NCI-H2107 (cell line): Measurements from ENCODE around the gene COLQ.
"Not testable (repeated sequence)": the region's sequence is repeated elsewhere in the genome, so short reads cannot be mapped to it uniquely, and the experiment has no call there.

Experiments used
- DNase-seq: peaks from one replicate; lab custom pipeline; 2025; lab: John Stamatoyannopoulos, UW

Gene COLQ

DNA sequence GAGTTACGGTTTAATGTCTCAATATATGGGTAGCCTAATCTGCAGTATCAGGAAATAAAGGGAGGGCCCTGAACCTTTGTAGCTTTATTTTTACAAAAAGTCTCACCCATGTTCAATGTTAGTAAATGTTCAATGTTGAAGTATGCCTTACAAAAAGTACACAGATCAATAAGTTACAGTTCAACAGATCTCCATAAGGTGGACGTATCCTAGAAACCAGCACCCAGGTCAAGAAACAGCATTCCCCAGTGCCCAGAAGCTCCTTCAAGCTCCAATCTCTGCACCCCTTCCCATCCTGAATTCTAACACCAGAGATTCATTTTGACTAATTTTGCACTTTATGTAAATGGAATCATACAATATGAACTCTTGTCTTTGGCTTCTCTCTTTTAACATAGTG lies 31.3 kb downstream of the COLQ start:
- DNase-seq = no peak

DNA sequence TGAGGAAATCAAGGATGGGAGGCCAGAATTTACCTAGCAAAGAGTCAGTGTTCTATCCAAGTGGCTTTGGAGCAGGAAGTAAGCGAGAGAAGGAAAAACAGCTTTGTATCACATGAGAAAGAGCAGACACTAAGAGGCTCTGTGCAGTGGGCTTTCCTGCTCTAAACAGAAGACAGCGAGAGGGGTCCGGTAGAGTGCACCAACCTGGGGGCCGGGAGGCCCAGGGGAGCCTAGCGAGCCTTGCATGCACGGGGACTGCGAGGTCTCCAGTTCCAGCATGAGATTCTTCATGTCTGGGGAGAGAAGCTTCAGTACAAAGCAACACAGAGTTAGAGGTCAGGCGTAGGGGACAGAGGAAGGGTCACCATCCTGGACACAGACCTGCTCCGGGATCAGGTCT lies 33.5 kb downstream of the COLQ start:
- DNase-seq = no peak

DNA sequence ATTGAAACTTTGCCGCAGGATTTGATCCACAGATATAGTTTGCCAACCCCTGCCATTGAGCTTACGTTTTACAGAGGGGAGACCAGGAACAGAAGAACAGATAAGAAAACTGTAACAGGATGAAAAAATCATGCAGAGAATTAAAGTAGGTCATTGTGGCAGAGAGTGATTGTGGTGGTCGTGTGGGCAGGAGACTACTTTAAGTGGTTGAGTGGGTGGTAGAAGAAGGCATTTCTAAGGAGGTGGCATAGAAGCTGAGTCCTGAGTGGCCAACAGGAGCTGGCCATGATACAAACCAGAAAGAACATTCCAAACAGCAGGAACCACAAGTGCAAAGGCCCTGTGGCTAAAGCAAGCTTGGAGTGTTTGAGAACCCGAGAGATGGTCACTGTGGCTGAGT lies 34.5 kb downstream of the COLQ start:
- DNase-seq = no peak

DNA sequence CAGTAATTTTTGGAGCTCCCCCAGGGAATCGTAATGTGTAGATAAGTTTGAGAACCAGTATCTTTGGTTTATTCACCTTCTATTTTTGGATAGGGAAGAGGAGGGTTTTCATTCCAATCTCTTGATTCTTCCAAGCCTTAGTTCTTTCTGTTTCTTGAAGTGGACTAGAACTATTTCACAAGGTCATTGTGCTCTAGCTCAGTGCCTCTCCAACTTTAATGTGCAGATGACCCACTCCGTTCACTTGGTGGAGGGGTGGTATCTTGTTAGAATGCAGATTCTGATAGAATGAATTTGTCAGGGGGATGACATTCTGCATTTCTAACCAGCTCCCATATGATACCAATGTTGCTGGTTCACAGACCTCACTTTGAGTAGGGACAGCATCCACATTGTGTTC lies 35.5 kb downstream of the COLQ start:
- no peak for DNase-seq

DNA sequence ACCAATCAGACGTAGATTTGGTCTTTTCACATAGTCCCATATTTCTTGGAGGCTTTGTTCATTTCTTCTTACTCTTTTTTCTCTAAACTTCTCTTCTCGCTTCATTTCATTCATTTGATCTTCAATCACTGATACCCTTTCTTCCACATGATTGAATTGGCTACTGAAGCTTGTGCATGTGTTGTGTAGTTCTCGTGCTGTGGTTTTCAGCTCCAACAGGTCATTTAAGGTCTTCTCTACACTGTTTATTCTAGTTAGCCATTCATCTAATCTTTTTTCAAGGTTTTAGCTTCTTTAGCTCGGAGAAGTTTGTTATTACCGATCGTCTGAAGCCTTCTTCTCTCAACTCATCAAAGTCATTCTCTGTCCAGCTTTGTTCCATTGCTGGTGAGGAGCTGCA lies 37.0 kb downstream of the COLQ start:
- not testable (repeated sequence) for DNase-seq

DNA sequence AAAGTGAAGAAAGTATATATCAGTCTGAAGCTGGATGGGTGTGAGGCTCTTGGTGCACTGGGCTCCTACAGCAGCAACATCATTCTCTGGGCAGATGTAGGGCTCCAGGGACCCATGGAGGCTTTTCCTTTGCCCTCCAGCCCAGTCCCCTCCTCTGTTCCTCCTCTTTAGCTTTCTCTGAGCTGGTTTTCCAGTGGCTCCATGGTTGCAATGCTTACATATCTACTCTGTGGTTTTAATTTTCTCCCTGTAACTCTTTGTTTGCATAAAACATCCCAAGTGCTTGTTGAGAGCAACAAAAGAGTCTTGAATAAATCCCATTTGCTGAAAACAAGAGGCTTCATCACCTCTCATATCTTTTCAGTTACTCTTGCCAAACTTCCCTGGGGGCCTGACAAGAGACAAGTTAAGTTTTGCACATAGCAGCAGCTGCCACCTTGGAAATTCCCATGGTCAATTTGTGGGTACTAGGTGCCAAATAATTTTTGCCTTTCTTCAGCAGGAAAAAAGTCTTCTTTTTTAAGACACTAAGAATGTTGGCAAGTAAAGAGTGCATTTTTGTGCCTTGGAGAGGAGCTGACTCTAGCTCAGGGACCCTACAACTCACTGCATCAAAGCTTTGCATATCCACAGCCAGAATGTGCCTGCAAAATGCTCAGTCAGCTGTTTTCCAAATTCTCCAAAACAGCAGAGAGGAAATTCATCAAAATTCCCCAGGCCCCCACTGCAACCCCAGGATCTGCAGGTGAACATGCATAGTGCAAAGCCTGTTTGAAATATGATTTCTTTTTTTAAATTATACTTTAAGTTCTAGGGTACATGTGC lies 41.9 kb downstream of the COLQ start:
- no peak for DNase-seq

DNA sequence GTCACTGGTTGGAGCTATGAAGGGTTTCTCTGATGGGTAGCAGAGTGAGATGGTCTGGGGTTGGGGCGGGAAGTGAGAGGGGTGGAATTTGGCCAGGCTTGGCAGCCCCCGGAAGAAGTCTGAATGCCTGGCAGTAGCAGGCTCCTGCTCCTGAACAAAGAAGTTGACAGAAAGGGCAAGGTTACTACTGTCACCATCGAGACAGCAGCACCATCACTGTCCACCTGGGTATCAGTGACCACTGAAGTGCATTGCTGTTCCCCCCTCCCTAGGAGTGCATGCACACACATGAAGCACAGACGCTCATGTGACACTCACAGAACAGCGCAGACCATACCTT lies 42.9 kb downstream of the COLQ start:
- no peak for DNase-seq

DNA sequence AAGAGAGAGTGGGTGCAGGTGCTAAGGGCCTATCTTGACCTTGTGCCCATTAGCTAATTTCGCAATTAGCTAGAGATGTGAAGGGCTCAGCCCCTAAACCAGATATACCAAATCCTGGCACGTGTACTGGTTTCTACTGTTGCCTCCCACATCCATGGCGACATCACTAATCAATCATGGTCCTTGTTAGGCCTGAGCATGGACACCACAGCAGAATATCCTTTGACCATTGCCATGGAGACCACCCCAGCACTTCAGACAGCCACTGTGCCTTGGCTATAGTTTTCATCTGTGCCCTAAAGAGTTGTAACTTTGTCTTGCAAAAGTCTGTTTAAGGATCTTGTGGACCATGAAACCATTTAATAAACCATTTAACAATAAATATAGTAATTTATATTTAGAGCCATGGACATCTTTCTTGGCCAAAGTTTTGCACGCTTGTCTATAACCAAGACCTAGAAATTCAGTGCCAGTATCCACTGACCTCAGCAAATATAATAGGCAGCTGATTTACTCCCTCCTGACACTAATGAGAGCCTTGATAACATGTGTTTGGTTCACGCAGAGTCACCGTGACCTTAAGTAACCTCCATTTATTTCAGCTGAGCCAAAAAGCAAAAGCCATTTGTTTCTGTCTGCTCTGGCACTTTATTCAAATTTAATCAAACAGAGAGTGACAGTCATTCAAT lies 43.4 kb downstream of the COLQ start:
- DNase-seq = no peak

DNA sequence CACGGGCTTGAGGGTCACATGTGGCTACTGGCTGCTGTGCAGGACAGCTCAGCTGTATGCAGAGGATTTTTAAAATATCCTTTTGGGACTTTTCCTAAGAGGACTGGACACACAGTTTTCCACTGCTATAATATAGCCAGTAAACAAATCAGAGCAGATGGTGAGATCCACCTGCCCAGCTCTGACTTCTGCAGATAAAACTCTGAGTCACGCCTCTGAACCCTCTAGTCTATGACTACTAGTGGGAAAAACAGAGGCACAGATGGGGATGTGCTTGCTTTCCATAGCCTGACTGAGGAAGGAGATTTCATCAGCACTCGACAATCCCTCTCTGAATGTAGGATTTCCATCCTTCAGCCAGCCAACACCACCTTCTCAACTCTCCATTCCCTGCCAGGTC lies 45.1 kb downstream of the COLQ start:
- no peak for DNase-seq

DNA sequence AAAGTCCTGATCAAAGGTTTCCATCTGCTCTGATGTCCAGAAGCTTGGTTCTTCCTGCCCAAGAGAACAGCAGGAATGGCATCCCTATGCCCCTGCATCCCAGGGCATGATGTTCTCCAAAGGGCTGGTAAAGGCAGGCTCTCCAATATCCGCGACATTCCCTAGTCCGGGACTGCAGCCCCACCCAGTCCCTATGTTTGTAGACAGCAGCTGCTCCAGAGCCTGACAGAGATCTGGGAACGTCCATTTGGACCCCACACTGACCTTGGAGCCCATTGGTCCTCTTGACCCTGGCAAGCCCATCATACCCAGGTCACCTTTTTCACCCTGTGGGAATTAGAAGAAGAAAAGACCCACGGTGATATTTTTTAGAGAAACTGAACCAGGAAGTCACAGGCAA lies 46.3 kb downstream of the COLQ start:
- DNase-seq = no peak

DNA sequence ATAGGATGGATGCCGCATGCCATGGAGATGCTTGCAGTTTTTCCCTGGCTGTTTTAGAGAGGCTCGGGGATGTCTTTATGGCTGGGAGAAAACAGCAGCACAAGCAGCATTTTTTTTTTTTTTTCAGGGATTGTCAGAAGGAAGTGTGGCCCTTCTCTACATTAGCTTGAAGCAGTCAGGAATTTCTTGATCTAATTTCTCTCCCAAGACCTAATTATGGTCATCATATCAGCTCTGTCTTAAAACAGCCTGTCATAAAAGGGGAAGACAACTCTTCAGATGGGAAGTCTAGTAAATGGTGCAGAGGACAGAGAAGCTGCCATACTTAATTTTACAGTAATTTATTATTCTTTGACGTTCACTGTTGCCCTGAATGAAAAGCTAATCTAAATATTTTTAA lies 49.6 kb downstream of the COLQ start:
- no peak for DNase-seq

DNA sequence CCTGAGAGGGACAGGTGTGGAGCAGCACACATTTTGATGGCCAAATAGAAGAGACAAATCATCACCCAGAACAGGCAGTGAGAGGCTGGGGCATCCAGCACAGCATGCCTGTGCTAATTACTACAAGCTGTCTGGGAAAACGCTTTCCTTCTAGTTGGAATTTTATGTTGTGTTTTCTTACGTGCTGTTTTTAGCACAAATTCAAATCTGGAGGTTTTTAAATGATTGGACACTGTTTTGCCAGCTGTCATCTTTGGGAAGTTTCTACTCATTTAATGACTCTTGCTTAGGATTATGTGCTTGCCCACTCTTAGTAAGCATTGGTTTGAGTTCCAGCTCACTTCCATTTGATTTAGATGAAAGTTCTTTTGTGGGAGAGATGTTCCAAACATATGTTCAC lies 50.7 kb downstream of the COLQ start:
- DNase-seq = no peak

DNA sequence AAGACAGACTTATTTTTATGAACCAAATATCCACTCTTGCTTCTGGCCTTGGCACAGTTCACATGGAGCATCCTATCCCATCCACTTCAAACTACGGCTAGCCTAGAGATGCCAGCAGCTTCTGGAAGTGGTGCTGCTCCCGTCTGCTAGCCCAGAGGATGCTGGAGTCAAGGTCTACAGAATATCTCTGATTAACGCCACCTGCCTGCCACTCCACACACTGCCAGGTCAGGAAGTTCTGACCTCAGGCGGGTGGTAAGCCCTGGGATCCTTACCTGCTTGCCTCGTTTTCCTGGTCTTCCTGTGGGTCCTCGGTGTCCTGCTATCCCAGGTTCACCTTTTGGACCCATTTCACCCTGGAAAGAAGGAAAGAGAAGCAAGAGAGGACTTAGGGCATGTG lies 51.2 kb downstream of the COLQ start:
- DNase-seq = no peak

DNA sequence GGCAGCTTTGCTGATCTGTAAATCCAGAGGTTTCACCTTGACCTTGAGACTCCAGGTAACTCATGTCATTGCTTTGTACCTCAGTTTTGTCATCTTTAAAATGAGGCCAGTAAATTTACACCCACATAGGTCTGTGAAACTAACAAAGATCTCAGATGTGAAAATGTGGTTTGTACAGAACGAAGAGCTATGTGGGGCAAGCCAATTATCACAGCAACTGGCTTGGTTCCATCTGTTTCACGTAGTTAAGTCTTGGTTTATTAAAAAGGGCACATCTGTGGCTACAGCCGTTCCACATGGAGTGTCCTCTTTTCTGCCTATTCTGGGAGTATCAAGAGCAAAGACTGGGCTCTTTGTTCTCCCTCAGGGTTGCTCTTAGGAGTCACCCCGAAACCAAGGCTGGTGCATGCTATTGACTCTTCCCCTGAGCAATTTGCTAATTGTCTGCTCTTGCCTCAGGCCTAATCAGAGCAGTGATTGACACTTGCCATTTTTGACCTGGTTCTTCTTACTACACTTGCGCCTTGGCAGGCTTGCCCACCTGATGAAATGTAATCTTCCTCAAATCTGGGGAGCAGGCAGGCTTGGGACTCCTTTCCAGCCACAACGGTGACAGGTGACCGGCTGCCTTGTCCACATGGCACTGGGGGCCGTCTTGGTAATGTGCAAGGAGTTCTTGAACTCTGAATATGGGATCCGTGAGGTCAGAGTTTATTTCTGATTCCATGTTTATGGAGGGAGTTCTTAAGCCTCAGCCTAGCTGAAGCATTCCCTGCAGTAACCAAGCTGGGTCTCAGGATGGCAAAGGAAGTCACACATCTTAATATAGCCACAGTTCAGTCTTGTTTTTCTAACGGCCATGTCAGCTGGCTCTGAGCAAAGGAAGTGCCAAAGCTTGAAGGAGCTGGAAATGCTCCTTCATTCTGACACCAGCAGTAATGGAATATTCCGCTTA lies 54.0 kb downstream of the COLQ start:
- no peak for DNase-seq

DNA sequence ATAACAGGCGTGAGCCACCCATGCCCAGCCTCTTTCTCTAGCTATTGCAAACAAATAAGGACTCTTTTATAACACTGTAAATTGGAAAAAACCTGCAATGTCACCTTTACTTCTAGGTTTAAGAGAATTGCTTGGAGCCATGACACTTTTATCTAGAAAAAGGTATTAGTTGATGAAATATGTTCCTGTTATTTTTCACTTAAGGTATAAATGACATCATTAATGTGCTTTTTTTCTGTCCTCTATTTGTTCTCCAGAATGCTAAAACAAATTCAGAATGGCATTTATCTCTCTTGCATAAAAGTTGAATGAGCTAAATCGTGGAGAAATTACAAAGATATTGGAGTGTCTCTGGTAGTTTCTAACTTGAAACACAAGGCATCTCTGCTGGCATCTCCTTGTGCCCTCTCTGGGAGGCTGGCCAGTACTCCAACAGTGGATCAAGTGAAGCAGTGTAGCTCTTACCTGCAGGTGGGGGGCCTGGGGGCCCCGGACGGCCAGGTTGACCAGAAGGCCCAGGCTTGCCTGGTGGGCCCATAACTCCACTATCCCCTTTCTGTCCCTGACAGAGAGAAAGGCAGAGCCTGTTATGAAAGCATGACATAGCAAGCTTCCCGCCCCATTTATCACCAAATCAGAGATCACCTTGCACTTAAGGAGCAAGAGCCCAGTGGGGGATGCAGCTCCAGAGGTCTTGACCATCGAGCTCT lies 55.5 kb downstream of the COLQ start:
- DNase-seq = no peak

DNA sequence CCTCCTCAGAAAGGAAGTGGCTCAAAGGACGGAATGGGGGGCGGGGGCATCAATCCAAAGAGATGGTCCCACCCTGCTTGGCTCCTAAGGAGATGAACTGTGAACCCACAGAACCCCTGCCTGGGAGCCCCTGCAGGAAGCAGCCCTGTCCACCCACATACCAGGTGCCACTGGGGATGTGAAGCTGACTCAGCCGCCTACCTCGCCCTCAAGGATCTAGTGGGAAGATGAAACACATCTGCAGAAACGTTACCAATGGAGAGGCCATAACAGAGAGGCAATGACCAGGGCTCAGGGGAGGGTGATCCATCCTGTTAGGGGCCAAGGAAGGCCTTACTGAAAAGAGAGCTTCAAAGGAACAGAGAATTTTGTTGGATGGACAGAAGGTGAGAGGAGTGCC lies 59.1 kb downstream of the COLQ start:
- DNase-seq = no peak

DNA sequence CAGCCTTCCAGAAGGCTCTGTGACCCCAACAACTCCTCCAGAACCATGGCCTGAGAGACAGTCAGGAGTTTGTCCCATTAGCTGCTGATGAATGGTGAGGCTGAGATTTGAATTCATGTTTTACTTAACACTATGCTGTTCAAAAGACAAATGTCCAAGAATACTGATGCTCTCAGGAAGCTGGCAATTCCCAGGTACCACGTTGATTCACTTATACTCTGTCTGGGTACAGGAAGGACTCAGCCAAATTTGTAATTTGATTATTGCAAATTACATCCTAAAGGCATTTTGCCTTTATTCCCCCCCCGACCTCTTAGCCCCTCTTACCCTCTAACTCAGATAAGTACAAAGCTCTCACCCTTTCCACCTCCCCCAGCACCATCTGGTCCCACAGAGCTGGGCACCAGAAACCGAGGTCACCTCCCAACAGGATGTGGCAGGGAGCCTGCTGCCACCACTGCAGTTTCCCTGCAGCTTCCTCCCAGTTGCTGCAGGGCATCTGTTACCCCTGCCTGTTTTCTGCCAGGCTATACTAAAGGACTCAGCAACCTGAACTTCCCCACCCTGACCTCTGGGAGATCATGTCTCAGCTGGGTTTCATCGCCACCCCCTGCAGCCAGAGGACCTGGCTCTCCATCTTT lies 60.5 kb downstream of the COLQ start:
- no peak for DNase-seq

DNA sequence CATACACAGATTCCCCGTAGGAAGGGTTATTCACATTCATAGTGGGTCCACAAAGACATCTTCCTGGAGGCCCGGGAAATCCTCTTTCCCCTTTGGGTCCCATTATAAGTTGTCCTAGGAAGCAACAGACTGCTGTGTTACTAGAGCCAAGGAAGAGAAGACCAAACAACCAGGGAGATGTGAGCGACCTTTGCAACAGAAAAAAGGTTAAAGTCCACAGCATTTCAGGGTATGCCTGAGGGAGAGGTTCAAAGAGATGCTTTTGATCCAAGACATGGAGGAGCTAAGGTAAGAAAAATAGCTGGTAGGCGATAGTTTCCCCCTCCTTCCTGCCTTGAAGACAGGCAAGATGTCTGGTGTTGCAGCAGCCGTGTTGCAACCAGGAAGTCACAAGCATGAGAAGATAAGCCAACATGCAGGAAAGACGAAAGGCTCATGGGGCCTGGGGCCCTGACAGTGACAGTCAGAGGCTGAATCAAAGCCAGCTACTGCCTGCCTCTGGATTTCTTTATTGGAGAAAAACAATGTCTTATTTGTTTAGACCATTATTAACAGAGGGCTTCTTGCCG lies 63.2 kb downstream of the COLQ start:
- no peak for DNase-seq

DNA sequence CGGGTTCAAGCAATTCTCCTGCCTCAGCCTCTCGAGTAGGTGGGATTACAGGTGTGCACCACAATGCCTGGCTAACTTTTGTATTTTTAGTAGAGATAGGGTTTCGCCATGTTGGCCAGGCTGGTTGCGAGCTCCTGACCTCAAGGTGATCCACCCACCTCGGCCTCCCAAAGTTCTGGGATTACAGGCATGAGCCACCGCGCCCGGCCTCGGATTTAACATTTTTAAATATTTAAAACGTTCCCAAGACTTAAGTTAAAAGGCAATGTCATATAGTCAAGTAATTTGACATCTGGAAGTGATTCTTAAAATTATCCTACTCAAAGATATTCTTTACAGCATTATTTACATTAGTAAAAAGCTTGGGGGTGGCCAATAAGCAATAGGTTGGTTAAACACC lies 64.6 kb downstream of the COLQ start:
- not testable (repeated sequence) for DNase-seq

DNA sequence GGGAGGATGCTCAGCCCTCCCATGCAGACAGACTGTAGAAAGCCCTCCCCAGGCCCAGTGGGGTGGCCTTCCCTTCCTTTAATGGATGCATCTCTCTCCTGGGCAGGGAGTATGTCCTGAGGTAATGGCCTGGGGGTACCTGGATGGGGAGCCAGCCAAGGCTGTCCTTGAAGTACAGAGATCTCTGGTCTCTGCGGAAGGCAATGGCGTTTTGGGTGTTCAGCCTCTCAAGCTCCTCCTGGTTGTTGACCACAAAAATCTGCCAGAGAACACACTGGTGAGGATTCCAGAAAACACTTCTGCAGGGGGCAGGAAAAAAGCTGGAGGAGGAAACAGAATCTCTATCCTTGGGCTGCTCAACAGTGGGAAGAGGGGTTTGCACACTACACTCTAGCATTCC lies 65.2 kb downstream of the COLQ start:
- no peak for DNase-seq

DNA sequence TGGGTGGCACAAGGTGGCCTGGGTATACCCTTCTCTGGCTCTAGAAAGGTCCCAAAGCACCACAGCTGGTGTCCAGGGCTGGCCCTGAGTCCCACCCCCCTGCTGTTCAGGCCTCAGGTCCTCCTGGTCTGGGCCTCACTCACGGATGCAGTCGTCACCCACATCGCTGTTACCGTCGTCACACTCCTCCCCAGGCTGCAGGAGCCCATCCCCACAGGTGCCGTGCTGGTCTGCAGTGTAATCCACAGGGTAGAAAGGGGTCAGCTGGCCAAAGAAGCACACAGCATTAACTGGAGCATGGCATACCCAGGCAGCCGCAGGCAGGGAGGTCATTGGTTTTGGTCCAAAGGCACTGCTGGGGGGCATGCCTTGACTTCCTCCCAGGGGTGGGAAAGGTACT lies 65.8 kb downstream of the COLQ start:
- no peak for DNase-seq
